OCI-LY1 (cell line): Measurements from ENCODE around the gene TF.

ENCODE experiments used
- H2AFZ ChIP-seq: fragments of 200-600 bp; sonication (generic), shearing (Covaris generic); 2 replicates; pipeline ENCODE4 v1.6.0; 2014; ENCODE audit warnings: antibody characterized with exemption, mild to moderate bottlenecking, low read length
- H3F3A ChIP-seq: fragments of 200-600 bp; sonication (generic), shearing (Covaris generic); 2 replicates; pipeline ENCODE4 v1.6.0; 2014; ENCODE audit warnings: mild to moderate bottlenecking, antibody characterized with exemption, low read length, moderate library complexity; ENCODE audit not compliant: insufficient read depth
- H3K27ac ChIP-seq: fragments of 200-600 bp; sonication (generic); 2 replicates; pipeline ENCODE4 v1.5.1; 2014; ENCODE audit warnings: low read length, mixed run types, mild to moderate bottlenecking, low read depth; ENCODE audit not compliant: poor library complexity, severe bottlenecking
- H3K27me3 ChIP-seq: fragments of 200-600 bp; sonication (generic); 2 replicates; pipeline ENCODE4 v1.6.0; 2014; ENCODE audit warnings: antibody characterized with exemption, mild to moderate bottlenecking, low read length, moderate library complexity; ENCODE audit not compliant: insufficient read depth
- H3K36me3 ChIP-seq: fragments of 200-600 bp; sonication (generic); 2 replicates; pipeline ENCODE4 v1.6.1; 2014; ENCODE audit warnings: mild to moderate bottlenecking, antibody characterized with exemption, low read length, moderate library complexity, mixed read lengths; ENCODE audit not compliant: insufficient read depth
- H3K4me1 ChIP-seq: fragments of 200-600 bp; sonication (generic); 2 replicates; pipeline ENCODE4 v1.5.1; 2014; ENCODE audit warnings: mild to moderate bottlenecking, low read length, moderate library complexity; ENCODE audit not compliant: insufficient read depth, severe bottlenecking
- H3K4me2 ChIP-seq: fragments of 200-600 bp; sonication (generic), shearing (Covaris generic); 2 replicates; pipeline ENCODE4 v1.6.1; 2014; ENCODE audit warnings: low read length
- H3K4me3 ChIP-seq: fragments of 200-600 bp; sonication (generic); 2 replicates; pipeline ENCODE4 v1.5.1; 2014; ENCODE audit warnings: low read length, low read depth, mild to moderate bottlenecking, mixed read lengths; ENCODE audit not compliant: poor library complexity, severe bottlenecking
- H3K79me2 ChIP-seq: fragments of 200-600 bp; shearing (Covaris generic); 2 replicates; pipeline ENCODE4 v1.6.1; 2016; ENCODE audit warnings: mixed run types, low read length, mixed read lengths; ENCODE audit not compliant: insufficient read depth
- H3K9ac ChIP-seq: fragments of 200-600 bp; sonication (generic), shearing (Covaris generic); 2 replicates; pipeline ENCODE4 v1.6.1; 2014; ENCODE audit warnings: mild to moderate bottlenecking, low read length, mixed read lengths
- H3K9me2 ChIP-seq: fragments of 200-600 bp; sonication (generic), shearing (Covaris generic); 2 replicates; pipeline ENCODE4 v1.6.1; 2014; ENCODE audit warnings: low read depth, mild to moderate bottlenecking, low read length, mixed read lengths
- H3K9me3 ChIP-seq: fragments of 200-600 bp; shearing (Covaris generic); 2 replicates; pipeline ENCODE4 v1.6.1; 2014; ENCODE audit warnings: low read length, mixed read lengths
- H4K20me1 ChIP-seq: fragments of 200-600 bp; sonication (generic), shearing (Covaris generic); 2 replicates; pipeline ENCODE4 v1.6.0; 2016; ENCODE audit warnings: mild to moderate bottlenecking, low read length; ENCODE audit not compliant: insufficient read depth
- EZH2 ChIP-seq: fragments of 200-600 bp; sonication (generic), shearing (Covaris generic); IDR thresholded peaks from 2 replicates; pipeline ENCODE4 v1.8.0; 2017; ENCODE audit warnings: borderline replicate concordance, mixed run types, mild to moderate bottlenecking, antibody characterized with exemption, low read length, moderate library complexity, mixed read lengths
- TF ChIP-seq, protein P1 (sequence below): fragments of 200-600 bp; sonication (generic), shearing (Covaris generic); IDR thresholded peaks from 2 replicates; pipeline ENCODE4 v1.5.1; 2017; ENCODE audit warnings: mild to moderate bottlenecking, antibody characterized with exemption, low read length, moderate library complexity, mixed read lengths

TF gene

GRCh38 chr3:133744241-133744640 lies 2.0 kb upstream of the TF start:
- Histone ChIP-seq H3K4me2 (no peak overlapping the region), H3K9me3 (no peaks in the 10 kb centered on the region), H3F3A (no peaks in the 10 kb centered on the region), H3K36me3 (no peaks in the 10 kb centered on the region), H3K4me3 (no peak overlapping the region), H4K20me1 (no peaks in the 10 kb centered on the region), H3K9ac (no peak overlapping the region), H3K79me2 (no peaks in the 10 kb centered on the region), H3K27ac (no peak overlapping the region), H3K4me1 (no peaks in the 10 kb centered on the region), H2AFZ (no peak overlapping the region), H3K9me2 (no peaks in the 10 kb centered on the region), H3K27me3 (peaks cover 9% of the 10 kb centered on the region; the same call in 1 of the 2 replicates)
- TF ChIP-seq, protein P1, sequence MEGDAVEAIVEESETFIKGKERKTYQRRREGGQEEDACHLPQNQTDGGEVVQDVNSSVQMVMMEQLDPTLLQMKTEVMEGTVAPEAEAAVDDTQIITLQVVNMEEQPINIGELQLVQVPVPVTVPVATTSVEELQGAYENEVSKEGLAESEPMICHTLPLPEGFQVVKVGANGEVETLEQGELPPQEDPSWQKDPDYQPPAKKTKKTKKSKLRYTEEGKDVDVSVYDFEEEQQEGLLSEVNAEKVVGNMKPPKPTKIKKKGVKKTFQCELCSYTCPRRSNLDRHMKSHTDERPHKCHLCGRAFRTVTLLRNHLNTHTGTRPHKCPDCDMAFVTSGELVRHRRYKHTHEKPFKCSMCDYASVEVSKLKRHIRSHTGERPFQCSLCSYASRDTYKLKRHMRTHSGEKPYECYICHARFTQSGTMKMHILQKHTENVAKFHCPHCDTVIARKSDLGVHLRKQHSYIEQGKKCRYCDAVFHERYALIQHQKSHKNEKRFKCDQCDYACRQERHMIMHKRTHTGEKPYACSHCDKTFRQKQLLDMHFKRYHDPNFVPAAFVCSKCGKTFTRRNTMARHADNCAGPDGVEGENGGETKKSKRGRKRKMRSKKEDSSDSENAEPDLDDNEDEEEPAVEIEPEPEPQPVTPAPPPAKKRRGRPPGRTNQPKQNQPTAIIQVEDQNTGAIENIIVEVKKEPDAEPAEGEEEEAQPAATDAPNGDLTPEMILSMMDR = no peak
- no peak for TF ChIP-seq EZH2

GRCh38 chr3:133745108-133745507 lies 1.1 kb upstream of the TF start:
- no peaks in the 10 kb centered on the region for H3K9me2 ChIP-seq
- no peaks in the 10 kb centered on the region for H3K4me1 ChIP-seq
- TF ChIP-seq EZH2 = no peak
- TF ChIP-seq, protein P1 = no peak
- peaks cover 9% of the 10 kb centered on the region; the same call in 1 of the 2 replicates for H3K27me3 ChIP-seq
- H2AFZ ChIP-seq = no peak overlapping the region
- no peaks in the 10 kb centered on the region for H3K36me3 ChIP-seq
- H3K9ac ChIP-seq = no peak overlapping the region
- no peaks in the 10 kb centered on the region for H3K79me2 ChIP-seq
- H3K4me3 ChIP-seq = no peak overlapping the region
- no peaks in the 10 kb centered on the region for H3F3A ChIP-seq
- H3K4me2 ChIP-seq = no peak overlapping the region
- no peaks in the 10 kb centered on the region for H4K20me1 ChIP-seq
- H3K27ac ChIP-seq = no peak overlapping the region
- H3K9me3 ChIP-seq = no peaks in the 10 kb centered on the region

GRCh38 chr3:133746712-133747066 lies 496 bp downstream of the TF start:
- Histone ChIP-seq H3F3A (no peaks in the 10 kb centered on the region), H3K36me3 (no peaks in the 10 kb centered on the region), H3K9me3 (no peaks in the 10 kb centered on the region), H3K4me2 (no peak overlapping the region), H3K4me1 (no peaks in the 10 kb centered on the region), H3K79me2 (no peaks in the 10 kb centered on the region), H3K27me3 (peaks cover 9% of the 10 kb centered on the region; the same call in 1 of the 2 replicates), H3K4me3 (no peak overlapping the region), H2AFZ (no peak overlapping the region), H4K20me1 (no peaks in the 10 kb centered on the region), H3K9me2 (no peaks in the 10 kb centered on the region), H3K27ac (no peak overlapping the region), H3K9ac (no peak overlapping the region)
- TF ChIP-seq, protein P1 = no peak
- no peak for TF ChIP-seq EZH2
